Activated CD8-positive, alpha-beta memory T cell treated with anti-CD3 and anti-CD28 coated beads, Interleukin-2, amount 50 U/mL, for 24 hours (primary cell): ENCODE results near the gene LCE4A.

Experiments used
- DNase-seq: peaks from one replicate; pipeline ENCODE4 v3.0.0-alpha.2; 2020; ENCODE audit errors: extremely low read depth

Gene LCE4A

GRCh38 chr1:152745765-152746444 lies 37.9 kb downstream of the LCE4A start:
- no peak for DNase-seq

GRCh38 chr1:152747831-152748230 lies 39.9 kb downstream of the LCE4A start:
- DNase-seq = no peak

- no peak for DNase-seq
These were observed 44.3 kb downstream of the LCE4A start for GRCh38 chr1:152752225-152752624.

GRCh38 chr1:152753586-152753985 lies 45.6 kb downstream of the LCE4A start:
- no peak for DNase-seq

GRCh38 chr1:152756872-152757271 lies 48.9 kb downstream of the LCE4A start:
- no peak for DNase-seq

- DNase-seq = no peak
These were observed 49.8 kb downstream of the LCE4A start, which contains the start of gene KPRP for GRCh38 chr1:152757747-152758146. KPRP (plus strand) TSS chr1:152758025; CDS start chr1:152759589, 1,564 bp downstream.

GRCh38 chr1:152758636-152759035 lies 50.7 kb downstream of the LCE4A start:
- DNase-seq = no peak
